Panc1 (cell line): Measurements from ENCODE around the gene SCGB1D4. TPM values are rescaled to one million over a fixed set of nuclear protein-coding genes. Genes with fewer than 3 reads are reported as not detected.

Experiments used
- ATAC-seq: fragments of 200-7000 bp; cut with Tn5 transposase; 2 replicates; pipeline ENCODE4 v1.9.1; 2020; ENCODE audit warnings: mild to moderate bottlenecking, moderate library complexity
- BruUV-seq: library from RNA; stranded (reverse); fragments of 400-500 nt; replicated peaks from 2 replicates; lab custom pipeline; 2021; lab: Mats Ljungman, UMichigan
- CTCF ChIA-PET: fragments of 300-600 bp; sonication (Branson Sonifier 250); formaldehyde crosslinking; loops from one replicate; lab custom pipeline; 2022; ENCODE audit warnings: antibody characterized with exemption; lab: Charles Lee
- POLR2A ChIA-PET: fragments of 300-600 bp; sonication (Branson Sonifier 250); formaldehyde crosslinking; loops from one replicate; lab custom pipeline; 2022; ENCODE audit warnings: antibody characterized with exemption; lab: Charles Lee
- DNase-seq: peaks from one replicate; pipeline ENCODE4 v3.0.0-alpha.2; 2010; ENCODE audit warnings: low read depth, low spot score
- H3K27ac ChIP-seq: 2 replicates; pipeline ENCODE4 v1.5.1; 2011; ENCODE audit warnings: mild to moderate bottlenecking, low read length, inconsistent platforms
- H3K27me3 ChIP-seq: fragments of 200-500 bp; sonication (Bioruptor generic); 2 replicates; pipeline ENCODE4 v1.6.0; 2014; ENCODE audit warnings: low read length, inconsistent platforms; ENCODE audit not compliant: control insufficient read depth, insufficient read depth
- H3K36me3 ChIP-seq: fragments of 200-500 bp; sonication (Bioruptor generic); 2 replicates; pipeline ENCODE4 v1.5.1; 2014; ENCODE audit warnings: inconsistent platforms, mild to moderate bottlenecking, low read length, moderate library complexity; ENCODE audit not compliant: control insufficient read depth, insufficient read depth
- H3K4me1 ChIP-seq: 2 replicates; pipeline ENCODE4 v1.5.1; 2011; ENCODE audit warnings: inconsistent platforms, mild to moderate bottlenecking, low read length, moderate library complexity; ENCODE audit not compliant: control insufficient read depth, insufficient read depth
- H3K4me3 ChIP-seq, 2 experiments: 2 replicates each; pipeline ENCODE4 v1.5.1; 2011 to 2012; ENCODE audit warnings: low read depth in 2 of 2, low read length in 2 of 2, mild to moderate bottlenecking in 2 of 2, inconsistent platforms in 1 of 2, moderate library complexity in 1 of 2
- H3K9me3 ChIP-seq: fragments of 200-500 bp; sonication (Bioruptor generic); 2 replicates; pipeline ENCODE4 v1.5.1; 2014; ENCODE audit warnings: low read depth, mild to moderate bottlenecking, inconsistent platforms, low read length, moderate library complexity; ENCODE audit not compliant: control insufficient read depth, insufficient read depth
- CTCF ChIP-seq: fragments of 450-650 bp; IDR thresholded peaks from 2 replicates; pipeline ENCODE4 v1.5.1; 2017; ENCODE audit warnings: mild to moderate bottlenecking
- POLR2AphosphoS5 ChIP-seq: IDR thresholded peaks from 2 replicates; pipeline ENCODE4 v1.6.1; 2012; ENCODE audit warnings: mild to moderate bottlenecking, low read depth, low read length, moderate library complexity
- REST ChIP-seq, 2 experiments: IDR thresholded peaks; 2 replicates each; pipeline ENCODE4 v1.6.1; 2011 to 2012; ENCODE audit warnings: low read depth in 2 of 2, control low read depth in 1 of 2, low read length in 1 of 2, mild to moderate bottlenecking in 1 of 2, moderate library complexity in 1 of 2; ENCODE audit not compliant: insufficient read depth in 1 of 2
- SIN3A ChIP-seq: IDR thresholded peaks from 2 replicates; pipeline ENCODE4 v1.6.1; 2012; ENCODE audit warnings: low read depth, mild to moderate bottlenecking, low read length, moderate library complexity, borderline replicate concordance; ENCODE audit not compliant: insufficient read depth
- TCF7L2 ChIP-seq: IDR thresholded peaks from 2 replicates; pipeline ENCODE4 v1.6.1; 2011; ENCODE audit warnings: mild to moderate bottlenecking, low read depth, low read length, inconsistent platforms
- in situ Hi-C: cut with HindIII; loops from 2 replicates; pipeline ENCODE4 v1.10.0; 2016; ENCODE audit warnings: low sequenced_read_pairs, low pct_unique_long_range_greater_than_20kb
- intact Hi-C: fragments of 100-400 bp; cut with micrococcal nuclease; formaldehyde crosslinking; loops from one replicate; pipeline ENCODE4 v1.10.0; 2022; ENCODE audit not compliant: unreplicated experiment
- total RNA-seq: library from RNA; stranded (reverse); gene quantifications from one replicate; pipeline ENCODE4 v1.2.1, GENCODE V29; 2021; ENCODE audit not compliant: unreplicated experiment

SCGB1D4 gene
- total RNA-seq, 1 experiment from 2014 or later: not detected

GRCh38 chr11:62267050-62267449, 31.8 kb downstream of the SCGB1D4 start:
- Histone ChIP-seq H3K4me3 (no peak overlapping the region), H3K9me3 (no peaks in the 10 kb centered on the region), H3K36me3 (no peaks in the 10 kb centered on the region), H3K27me3 (no peaks in the 10 kb centered on the region), H3K4me1 (no peaks in the 10 kb centered on the region), H3K27ac (no peak overlapping the region)
- intact Hi-C loops (no loop called here), in situ Hi-C loops (no loop called here)
- DNase-seq: no peak
- POLR2A ChIA-PET: no interaction called here
- no peak for TF ChIP-seq TCF7L2
- no peak for TF ChIP-seq CTCF
- no peak for TF ChIP-seq POLR2AphosphoS5
- no peak for TF ChIP-seq SIN3A
- no peak for TF ChIP-seq REST (IDR thresholded peaks at IDR 0.05; ENCODE audit: insufficient read depth in 1 of 2, low read depth in 2 of 2, low read length in 1 of 2)
- no TSS peak for BruUV-seq
- no peak for ATAC-seq
- CTCF ChIA-PET: no interaction called here

GRCh38 chr11:62266558-62266957, 32.3 kb downstream of the SCGB1D4 start:
- DNase-seq: peak; percentile 53
- intact Hi-C loops (no loop called here), in situ Hi-C loops (no loop called here)
- ChIA-PET POLR2A (no interaction called here), CTCF (no interaction called here)
- Histone ChIP-seq H3K27ac (no peak overlapping the region), H3K27me3 (no peaks in the 10 kb centered on the region), H3K36me3 (no peaks in the 10 kb centered on the region), H3K4me1 (no peaks in the 10 kb centered on the region), H3K4me3 (no peak overlapping the region), H3K9me3 (no peaks in the 10 kb centered on the region)
- peak; percentile 75; the same call in 1 of the 2 replicates for ATAC-seq
- TF ChIP-seq CTCF (no peak), POLR2AphosphoS5 (no peak), TCF7L2 (no peak), REST (IDR thresholded peaks at IDR 0.05; ENCODE audit: insufficient read depth in 1 of 2, low read depth in 2 of 2, low read length in 1 of 2) (no peak), SIN3A (no peak)
- BruUV-seq: no TSS peak
